Fibroblast of lung (primary cell): ENCODE results near the gene LRG1. TPM values are rescaled to one million over a fixed set of nuclear protein-coding genes. Genes with fewer than 3 reads are reported as not detected.
"Not testable (repeated sequence)": the region's sequence is repeated elsewhere in the genome, so short reads cannot be mapped to it uniquely, and the experiment has no call there.

Experiments used
- DNase-seq, 2 donors: peaks; one replicate each; pipeline versions ENCODE4 v3.0.0 to v3.0.0-alpha.2; 2010; ENCODE audit warnings: low read depth in 2 of 2
- H2AFZ ChIP-seq: 2 replicates; pipeline ENCODE4 v1.5.1; 2012; ENCODE audit warnings: low read length, control low read depth, inconsistent platforms
- H3K27ac ChIP-seq: 2 replicates; pipeline ENCODE4 v1.5.1; 2011; ENCODE audit warnings: low read length, control low read depth; ENCODE audit not compliant: insufficient read depth
- H3K27me3 ChIP-seq: 2 replicates; pipeline ENCODE4 v1.5.1; 2011; ENCODE audit warnings: mild to moderate bottlenecking, low read length; ENCODE audit not compliant: control insufficient read depth, insufficient read depth
- H3K36me3 ChIP-seq: 2 replicates; pipeline ENCODE4 v1.5.1; 2011; ENCODE audit warnings: low read length; ENCODE audit not compliant: control insufficient read depth, insufficient read depth
- H3K4me1 ChIP-seq: 2 replicates; pipeline ENCODE4 v1.5.1; 2011; ENCODE audit warnings: low read length; ENCODE audit not compliant: control insufficient read depth, insufficient read depth; ENCODE audit errors: extremely low read depth
- H3K4me2 ChIP-seq: 2 replicates; pipeline ENCODE4 v1.5.1; 2011; ENCODE audit warnings: low read length, control low read depth; ENCODE audit not compliant: insufficient read depth; ENCODE audit errors: extremely low read depth
- H3K4me3 ChIP-seq, 4 experiments: fragments of 200-600 bp in 1 of 4; sonication (generic) in 1 of 4; replicated peaks in 1 of 4; 2 replicates each; pipeline ENCODE4 v1.5.1; 2011 to 2016; ENCODE audit warnings: low read length in 4 of 4, low read depth in 3 of 4, mild to moderate bottlenecking in 3 of 4, control low read depth in 2 of 4, inconsistent platforms in 1 of 4, mixed read lengths in 1 of 4; ENCODE audit not compliant: insufficient read depth in 1 of 4; ENCODE audit errors: control extremely low read depth in 1 of 4
- H3K79me2 ChIP-seq: 2 replicates; pipeline ENCODE4 v1.5.1; 2012; ENCODE audit warnings: mild to moderate bottlenecking, low read length, inconsistent platforms; ENCODE audit not compliant: control insufficient read depth, insufficient read depth
- H3K9ac ChIP-seq: 2 replicates; pipeline ENCODE4 v1.5.1; 2011; ENCODE audit warnings: mild to moderate bottlenecking, low read length, control low read depth; ENCODE audit not compliant: insufficient read depth
- H3K9me3 ChIP-seq: 2 replicates; pipeline ENCODE4 v1.5.1; 2012; ENCODE audit warnings: low read depth, low read length; ENCODE audit not compliant: control insufficient read depth, insufficient read depth
- H4K20me1 ChIP-seq: 2 replicates; pipeline ENCODE4 v1.5.1; 2011; ENCODE audit warnings: low read length; ENCODE audit not compliant: control insufficient read depth, insufficient read depth; ENCODE audit errors: extremely low read depth
- EZH2 ChIP-seq: IDR thresholded peaks from 2 replicates; pipeline ENCODE4 v1.5.1; 2012; ENCODE audit warnings: low read length, control low read depth, mild to moderate bottlenecking; ENCODE audit errors: missing control alignments
- polyA plus RNA-seq, 2 donors: library from polyadenylated mRNA; depleted of rRNA in 1 of 2; stranded (reverse) in 1 of 2; unstranded in 1 of 2; fragments of >200 nt; gene quantifications; 2 replicates each; pipeline ENCODE4 v1.2.1, GENCODE V29; 2011 to 2012; ENCODE audit warnings: missing spikeins in 1 of 2
- total RNA-seq: library from RNA; depleted of rRNA; stranded (reverse); fragments of >200 nt; gene quantifications from 2 replicates; pipeline ENCODE4 v1.2.1, GENCODE V29; 2014
- TF ChIP-seq, protein P1 (sequence below), 2 donors: IDR thresholded peaks in 1 of 2; conservative IDR thresholded peaks in 1 of 2; 1 replicate in 1 of 2; 2 replicates in 1 of 2; pipeline ENCODE4 v1.5.1; 2011 to 2012; ENCODE audit warnings: low read length in 2 of 2, control low read depth in 1 of 2, inconsistent platforms in 1 of 2, low read depth in 1 of 2, mild to moderate bottlenecking in 1 of 2

Gene LRG1
- total and polyA plus RNA-seq, 2 donors (not counting 1 experiment from before 2014, with no cell fraction given): 0.10 TPM; not detected in 1

DNA sequence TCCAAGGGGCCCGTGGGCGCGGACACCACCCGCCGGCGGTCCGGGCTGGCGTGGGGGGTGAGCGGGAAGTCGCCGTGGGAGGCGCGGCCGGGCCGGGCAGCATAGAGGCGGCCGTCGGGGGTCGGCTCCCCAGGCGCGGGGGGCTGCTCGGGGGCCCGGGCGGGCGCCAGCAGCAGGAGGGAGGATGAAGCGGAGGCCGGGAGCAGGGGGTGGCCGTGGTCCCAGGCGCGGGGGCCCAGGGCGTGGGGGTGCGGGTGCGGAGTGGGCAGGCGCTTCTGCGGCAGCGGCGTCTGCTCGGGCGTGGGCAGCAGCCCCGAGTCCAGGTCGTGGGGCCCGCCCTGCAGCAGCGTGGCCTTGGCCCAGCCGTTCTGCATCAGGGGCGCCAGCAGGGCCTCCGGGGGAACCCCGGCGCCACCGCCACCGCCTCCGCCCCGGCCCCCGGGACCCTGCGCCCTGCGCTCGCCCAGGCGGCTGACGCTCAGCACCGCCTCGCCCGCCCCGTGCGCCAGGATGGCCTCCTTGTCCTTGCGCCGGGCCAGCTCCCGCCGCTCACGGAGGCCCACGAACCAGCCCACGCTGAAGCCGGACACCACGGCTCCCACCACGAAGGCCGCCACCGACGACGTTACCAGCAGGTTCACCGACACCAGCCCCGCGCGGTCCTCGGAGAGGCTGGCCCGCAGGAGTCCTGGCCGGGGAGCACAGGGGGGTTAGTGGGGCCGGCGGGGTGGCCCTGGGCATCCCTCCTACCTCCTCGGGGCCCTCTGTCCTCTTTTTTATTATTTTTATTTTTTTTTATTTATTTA lies 4.2 kb upstream of the LRG1 start:
- H3K27me3 ChIP-seq: no peaks in the 10 kb centered on the region
- no peak overlapping the region for H3K27ac ChIP-seq
- no peaks in the 10 kb centered on the region for H4K20me1 ChIP-seq
- H3K4me1 ChIP-seq: no peaks in the 10 kb centered on the region
- no peaks in the 10 kb centered on the region for H3K9me3 ChIP-seq
- TF ChIP-seq, protein P1, sequence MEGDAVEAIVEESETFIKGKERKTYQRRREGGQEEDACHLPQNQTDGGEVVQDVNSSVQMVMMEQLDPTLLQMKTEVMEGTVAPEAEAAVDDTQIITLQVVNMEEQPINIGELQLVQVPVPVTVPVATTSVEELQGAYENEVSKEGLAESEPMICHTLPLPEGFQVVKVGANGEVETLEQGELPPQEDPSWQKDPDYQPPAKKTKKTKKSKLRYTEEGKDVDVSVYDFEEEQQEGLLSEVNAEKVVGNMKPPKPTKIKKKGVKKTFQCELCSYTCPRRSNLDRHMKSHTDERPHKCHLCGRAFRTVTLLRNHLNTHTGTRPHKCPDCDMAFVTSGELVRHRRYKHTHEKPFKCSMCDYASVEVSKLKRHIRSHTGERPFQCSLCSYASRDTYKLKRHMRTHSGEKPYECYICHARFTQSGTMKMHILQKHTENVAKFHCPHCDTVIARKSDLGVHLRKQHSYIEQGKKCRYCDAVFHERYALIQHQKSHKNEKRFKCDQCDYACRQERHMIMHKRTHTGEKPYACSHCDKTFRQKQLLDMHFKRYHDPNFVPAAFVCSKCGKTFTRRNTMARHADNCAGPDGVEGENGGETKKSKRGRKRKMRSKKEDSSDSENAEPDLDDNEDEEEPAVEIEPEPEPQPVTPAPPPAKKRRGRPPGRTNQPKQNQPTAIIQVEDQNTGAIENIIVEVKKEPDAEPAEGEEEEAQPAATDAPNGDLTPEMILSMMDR (conservative IDR thresholded peaks at IDR 0.05 in 1 of 2, IDR thresholded peaks at IDR 0.05 in 1 of 2; ENCODE audit: low read depth in 1 of 2, low read length in 2 of 2): no peak
- TF ChIP-seq EZH2: no peak
- H3K36me3 ChIP-seq: no peaks in the 10 kb centered on the region
- no peak overlapping the region for H3K4me3 ChIP-seq
- H2AFZ ChIP-seq: no peak overlapping the region
- no peak overlapping the region for H3K9ac ChIP-seq
- H3K79me2 ChIP-seq: no peaks in the 10 kb centered on the region
- no peak for DNase-seq
- no peak overlapping the region for H3K4me2 ChIP-seq

DNA sequence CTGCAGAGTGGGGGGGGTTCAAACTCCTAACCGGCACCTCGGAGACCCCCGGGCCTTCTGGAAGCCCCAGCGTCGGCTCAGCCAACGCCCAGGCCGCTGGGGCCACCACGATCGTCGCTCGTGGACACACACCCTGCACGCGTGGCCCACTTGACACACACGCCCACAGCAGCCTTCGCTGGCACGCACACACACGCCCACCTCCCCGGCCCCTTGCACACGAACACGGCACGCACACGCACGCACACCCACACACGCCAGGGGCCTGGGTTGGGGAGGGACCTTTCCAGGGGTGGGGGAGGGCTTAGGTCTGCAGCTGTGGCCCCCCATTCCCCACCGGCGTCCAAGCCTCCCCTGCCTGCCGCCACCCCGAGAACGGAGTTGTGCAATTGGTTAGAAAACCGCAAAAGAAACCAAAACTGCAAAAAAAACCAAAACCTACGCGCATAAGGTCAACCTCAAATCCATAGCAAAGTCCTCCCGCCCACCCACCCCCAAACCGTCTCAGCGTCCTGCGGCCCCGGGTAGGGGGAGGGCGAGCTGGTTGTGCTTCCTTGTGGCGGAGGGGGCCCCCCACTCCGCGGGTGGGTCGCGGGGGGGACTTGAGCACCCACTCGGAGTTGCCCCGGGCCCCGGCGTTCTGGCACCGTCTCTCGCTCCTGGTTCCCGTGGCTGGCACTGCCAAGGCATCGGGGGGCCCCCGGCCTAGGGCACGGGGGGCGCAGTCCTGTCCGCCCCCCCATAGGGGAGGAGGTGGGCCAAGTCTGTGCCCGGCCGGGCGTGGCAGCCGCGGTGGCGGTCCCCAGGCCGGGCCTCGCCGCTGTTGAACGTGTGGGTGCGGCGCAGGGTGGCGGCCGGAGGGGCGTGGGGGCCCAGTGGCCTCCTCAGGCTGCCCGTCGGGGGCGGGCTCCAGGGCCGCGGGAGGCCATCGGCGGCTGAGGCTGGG lies 3.3 kb upstream of the LRG1 start:
- H3K27ac ChIP-seq: no peak overlapping the region
- H3K9me3 ChIP-seq: no peaks in the 10 kb centered on the region
- H3K79me2 ChIP-seq: no peaks in the 10 kb centered on the region
- H4K20me1 ChIP-seq: no peaks in the 10 kb centered on the region
- DNase-seq: no peak
- H3K27me3 ChIP-seq: no peaks in the 10 kb centered on the region
- H3K4me1 ChIP-seq: no peaks in the 10 kb centered on the region
- H2AFZ ChIP-seq: no peak overlapping the region
- no peaks in the 10 kb centered on the region for H3K36me3 ChIP-seq
- H3K9ac ChIP-seq: no peak overlapping the region
- no peak overlapping the region for H3K4me2 ChIP-seq
- no peak overlapping the region for H3K4me3 ChIP-seq
- TF ChIP-seq, protein P1 (conservative IDR thresholded peaks at IDR 0.05 in 1 of 2, IDR thresholded peaks at IDR 0.05 in 1 of 2; ENCODE audit: low read depth in 1 of 2, low read length in 2 of 2): no peak
- TF ChIP-seq EZH2: no peak

DNA sequence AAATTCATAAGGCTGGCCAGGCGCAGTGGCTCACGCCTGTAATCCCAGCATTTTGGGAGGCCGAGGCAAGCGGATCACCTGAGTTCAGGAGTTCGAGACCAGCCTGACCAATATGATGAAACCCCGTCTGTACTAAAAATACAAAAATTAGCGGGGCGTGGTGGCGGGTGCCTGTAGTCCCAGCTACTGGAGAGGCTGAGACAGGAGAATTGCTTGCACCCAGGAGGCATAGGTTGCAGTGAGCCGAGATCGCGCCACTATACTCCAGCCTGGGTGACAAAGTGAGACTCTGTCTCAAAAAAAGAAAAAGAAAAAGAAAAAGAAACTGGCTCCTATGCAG lies 1.9 kb upstream of the LRG1 start:
- not testable (repeated sequence) for DNase-seq, H3K4me2 ChIP-seq, H2AFZ ChIP-seq, H3K9ac ChIP-seq, H3K9me3 ChIP-seq, H3K79me2 ChIP-seq, H3K27ac ChIP-seq, H3K4me3 ChIP-seq, H4K20me1 ChIP-seq, H3K4me1 ChIP-seq, H3K36me3 ChIP-seq, H3K27me3 ChIP-seq
